HG03175 (cell line): ENCODE results near the gene GAPVD1.
"Not testable (repeated sequence)": the region's sequence is repeated elsewhere in the genome, so short reads cannot be mapped to it uniquely, and the experiment has no call there.

Experiments used
- ATAC-seq: cut with Tn5 transposase; IDR thresholded peaks from one replicate; pipeline ENCODE4 v1.9.1; 2021; ENCODE audit warnings: mild to moderate bottlenecking, moderate library complexity; ENCODE audit not compliant: unreplicated experiment

GAPVD1 gene

DNA sequence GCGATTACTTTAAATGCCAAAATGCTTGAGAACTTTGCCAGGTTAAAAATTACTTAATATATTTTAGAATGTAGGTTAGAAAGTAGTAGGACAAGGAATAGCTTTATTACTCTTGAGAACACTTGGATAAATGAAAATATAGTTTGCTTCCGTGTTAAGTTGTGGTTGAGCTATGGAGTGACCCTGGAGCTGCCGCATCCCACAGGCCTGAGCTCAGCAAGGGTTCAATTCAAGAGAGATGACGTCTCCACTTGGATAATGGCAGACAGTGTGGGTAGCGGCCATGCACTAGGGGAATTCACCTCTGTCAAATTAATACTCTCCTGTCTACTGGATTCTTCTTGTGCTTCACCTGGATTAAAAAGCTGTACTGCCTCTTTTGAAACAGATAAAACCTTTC is 105.0 kb downstream of the GAPVD1 start:
- no peak for ATAC-seq

DNA sequence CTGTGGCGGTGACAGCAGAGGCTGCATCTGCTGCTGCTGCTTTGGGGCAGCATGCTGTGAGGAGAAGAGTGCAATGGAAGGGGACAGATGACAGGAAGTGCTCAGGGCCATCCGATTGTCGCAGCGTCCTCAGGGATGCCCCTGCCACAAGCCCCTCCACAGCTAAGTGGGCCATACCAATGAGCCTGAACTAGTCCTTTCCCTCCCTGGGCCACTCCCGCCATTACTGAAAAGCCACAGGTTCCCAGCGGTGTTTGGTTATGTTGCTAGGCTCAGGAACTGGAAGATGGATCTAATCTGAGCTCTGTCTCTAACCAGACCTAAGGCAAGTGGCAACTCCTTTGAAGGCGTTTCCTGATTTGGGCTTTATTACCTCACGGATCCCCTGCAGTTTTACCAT is 109.2 kb downstream of the GAPVD1 start:
- no peak for ATAC-seq

DNA sequence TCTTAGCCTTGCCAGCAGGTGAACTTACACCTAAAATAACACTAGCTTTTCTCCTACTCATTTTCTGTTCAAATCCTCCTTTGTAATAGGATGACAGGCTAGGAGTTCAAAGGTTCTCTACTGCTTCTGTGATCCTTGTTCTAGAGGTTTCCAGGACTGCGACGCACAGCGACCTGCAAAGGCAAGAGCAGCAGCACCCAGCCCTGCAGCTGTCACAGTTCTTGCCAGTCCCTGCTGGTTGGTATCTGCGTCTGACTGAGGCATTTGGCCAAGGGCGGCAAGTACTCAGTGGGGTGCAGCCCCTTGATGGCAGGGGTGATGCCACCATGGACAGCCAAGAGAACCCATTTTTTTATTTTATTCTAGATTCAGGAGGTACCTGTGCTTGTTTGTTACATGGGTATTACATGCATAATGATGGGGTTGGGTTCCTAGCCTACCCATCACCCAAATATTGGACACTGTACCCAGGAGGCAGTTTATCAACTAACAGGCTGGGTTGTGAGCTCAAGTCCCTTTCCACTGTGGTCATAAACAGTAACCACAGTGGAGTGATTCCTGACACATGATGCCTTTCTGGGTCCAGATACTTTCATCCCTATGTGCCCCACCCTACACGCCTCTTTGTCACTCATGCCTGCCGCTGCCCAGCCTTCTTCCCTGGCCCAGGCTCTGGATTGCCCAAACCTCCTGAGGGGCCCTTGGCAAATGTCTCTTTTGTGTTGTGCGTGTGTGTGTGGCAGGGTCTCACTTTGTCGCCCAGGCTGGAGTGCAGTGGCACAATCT is 111.0 kb downstream of the GAPVD1 start:
- ATAC-seq: no peak

DNA sequence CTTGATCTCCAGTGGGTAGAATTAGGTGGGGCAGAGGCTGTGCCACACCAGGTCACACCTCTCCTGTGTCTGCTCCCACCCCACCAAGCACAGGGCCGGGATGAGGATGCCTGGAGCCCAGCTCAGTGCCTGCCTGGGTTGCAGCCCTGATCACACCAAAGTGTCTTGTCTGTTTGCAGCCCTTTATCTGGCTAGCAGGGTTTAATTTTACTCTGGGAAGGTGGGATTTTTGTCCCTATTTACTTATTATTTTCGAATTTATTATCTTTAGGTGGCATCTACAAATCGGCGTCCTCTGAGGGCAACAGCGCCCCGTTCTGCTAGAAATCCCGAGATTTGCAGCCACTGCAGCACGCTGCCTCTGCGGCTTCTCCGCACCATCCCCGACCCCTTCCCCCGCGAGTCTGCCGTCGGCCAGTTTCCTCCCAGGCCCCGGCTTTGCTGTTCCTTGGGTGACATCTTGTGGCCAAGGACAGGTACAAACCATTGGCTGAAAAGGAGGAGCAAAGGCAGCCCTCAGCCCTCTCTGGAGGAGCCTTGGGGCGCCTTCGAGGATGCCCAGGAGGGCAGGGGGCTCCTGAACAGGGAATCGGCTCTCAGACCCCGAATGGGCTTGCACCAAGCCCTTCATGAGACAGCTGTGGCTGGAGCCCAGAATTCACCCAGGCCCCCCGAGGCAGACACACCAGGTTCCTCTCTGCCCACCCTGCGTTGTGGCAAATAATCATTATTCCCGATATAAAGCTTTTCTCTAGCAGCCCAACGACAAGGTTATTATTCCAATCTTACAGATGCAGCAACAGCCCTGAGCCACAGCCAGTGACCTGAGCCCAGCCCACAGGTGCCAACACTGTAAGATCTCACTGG is 113.0 kb downstream of the GAPVD1 start:
- ATAC-seq: peak; percentile 62

DNA sequence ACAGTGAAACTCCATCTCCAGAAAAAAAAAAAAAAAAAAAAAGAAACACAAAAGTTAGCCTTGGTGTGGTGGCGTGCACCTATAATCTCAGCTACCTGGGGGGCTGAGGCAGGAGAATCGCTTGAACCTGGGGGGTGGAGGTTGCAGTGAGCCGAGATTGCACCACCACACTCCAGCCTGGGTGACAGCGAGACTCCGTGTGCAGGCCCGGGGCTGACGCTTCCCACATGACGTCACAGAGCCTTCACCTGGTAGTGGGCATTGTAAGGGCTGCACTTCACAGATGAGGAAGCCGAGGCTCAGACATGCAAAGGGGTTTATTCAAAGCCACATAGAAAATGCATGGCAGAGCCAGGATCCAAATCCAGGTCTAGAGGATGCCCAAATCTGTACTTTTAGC is 114.2 kb downstream of the GAPVD1 start:
- no peak for ATAC-seq

DNA sequence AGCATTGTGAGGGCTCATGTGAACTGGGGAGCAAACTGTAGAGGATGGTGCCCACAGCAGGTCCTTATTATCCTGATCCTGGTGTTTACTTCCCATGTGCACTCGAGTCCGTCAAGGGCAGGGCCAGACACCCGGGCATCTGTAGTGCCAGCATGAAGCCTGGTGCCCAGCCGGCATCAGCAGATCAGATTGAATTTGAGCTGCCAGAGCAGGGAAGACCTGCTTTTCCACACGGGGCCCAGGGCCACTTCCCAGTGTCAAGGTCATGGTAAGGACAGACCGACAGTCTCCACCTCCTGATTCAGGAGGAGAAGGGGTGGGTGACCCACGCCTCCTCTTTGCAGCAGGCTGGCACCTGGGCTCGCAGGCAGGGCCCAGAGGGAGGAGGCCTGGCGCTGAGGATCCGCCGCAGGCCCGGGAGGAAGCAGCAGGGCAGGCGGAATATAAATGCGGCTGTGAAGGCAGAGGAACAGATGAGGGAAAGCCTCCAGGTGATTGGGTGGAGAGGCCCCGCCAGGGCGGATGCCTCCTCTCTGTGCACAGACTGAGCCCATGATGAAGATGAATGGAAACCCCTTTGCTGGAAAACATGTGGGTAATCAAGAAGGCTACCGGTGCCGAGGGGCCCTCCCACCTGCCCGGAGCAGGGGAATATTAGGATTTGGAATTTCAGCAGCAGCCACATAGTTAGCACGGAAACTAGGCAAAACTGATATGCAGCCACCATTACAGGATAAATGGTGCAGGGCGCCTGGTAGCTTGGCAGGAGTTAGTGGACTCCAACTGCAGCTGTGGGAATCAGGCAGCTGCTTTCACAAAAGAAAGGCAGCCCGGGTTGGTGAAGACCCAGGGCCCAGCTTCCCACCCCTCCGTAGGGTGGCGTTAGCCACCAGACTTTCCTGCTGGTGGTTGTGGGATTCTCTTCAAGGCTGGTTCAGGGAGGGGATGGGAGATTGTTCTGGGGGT is 114.9 kb downstream of the GAPVD1 start:
- ATAC-seq: no peak

DNA sequence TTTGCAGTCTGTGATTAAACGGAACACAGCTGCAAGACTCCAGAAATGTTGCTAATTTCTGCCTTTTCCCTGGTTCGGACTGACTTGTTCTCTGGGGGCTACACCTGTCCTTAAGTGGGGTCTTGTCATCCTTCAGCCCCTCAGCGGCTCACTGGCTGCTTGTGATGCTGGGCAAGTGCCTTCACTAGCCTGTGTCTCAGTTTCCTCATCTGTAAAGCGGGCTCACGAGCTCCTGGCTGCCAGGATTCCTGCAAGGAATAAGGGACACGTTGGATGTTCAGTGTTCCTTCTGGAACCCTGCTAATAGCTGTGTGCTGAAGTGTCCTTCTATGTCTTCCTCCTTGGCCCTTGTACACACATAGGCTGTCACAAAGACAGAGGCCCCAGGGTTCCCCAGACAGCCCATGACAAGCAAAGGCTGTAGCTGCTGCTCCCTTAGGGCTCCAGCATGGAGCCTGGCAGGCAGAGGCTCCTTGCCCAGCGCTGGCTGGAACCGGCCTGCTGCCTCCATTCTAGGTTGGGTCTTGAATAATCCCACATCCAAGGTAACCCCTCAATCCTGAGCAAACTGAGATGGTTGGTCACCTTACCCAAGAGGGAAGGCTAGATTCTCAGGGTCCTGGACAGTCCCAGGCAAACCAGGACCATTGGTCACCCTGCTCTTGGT is 116.1 kb downstream of the GAPVD1 start:
- ATAC-seq: no peak

DNA sequence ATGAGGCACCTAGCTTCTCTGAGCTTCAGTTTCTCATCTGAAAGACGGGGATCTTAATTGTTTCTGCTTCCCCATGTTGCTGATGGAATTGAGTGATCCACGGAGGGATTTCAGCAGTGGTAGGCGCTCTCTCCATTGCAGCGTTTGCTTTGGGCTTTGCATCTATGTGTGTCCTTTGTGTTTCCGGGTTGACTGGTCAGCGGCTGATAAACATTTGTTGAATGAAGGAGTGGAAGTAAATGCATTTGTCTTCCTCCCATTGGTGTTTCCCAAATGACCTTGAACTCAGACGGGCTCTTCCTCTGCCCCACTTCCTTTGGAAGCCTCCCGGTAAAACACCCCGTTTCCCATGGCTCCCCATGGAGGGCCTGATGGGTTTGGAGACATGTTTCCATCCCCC is 117.2 kb downstream of the GAPVD1 start:
- ATAC-seq: no peak

DNA sequence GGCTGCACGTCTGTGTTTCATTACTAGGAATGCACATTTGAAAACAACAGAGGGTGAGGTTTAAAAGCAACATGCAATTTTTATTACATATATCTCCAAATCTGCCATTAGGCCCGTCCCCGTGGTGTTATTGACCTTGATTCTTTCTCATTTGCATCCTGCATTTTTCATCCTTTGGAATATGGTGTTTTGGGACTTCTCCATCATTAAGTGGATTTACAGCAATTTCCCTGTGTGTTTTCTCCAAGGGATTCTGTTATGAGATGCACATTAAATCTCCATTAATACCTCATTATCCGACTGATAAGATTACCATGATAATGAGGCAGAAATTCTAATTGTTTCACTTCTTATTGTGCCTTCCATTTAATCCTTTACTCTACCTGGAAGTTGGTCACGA is 117.6 kb downstream of the GAPVD1 start:
- ATAC-seq: no peak

DNA sequence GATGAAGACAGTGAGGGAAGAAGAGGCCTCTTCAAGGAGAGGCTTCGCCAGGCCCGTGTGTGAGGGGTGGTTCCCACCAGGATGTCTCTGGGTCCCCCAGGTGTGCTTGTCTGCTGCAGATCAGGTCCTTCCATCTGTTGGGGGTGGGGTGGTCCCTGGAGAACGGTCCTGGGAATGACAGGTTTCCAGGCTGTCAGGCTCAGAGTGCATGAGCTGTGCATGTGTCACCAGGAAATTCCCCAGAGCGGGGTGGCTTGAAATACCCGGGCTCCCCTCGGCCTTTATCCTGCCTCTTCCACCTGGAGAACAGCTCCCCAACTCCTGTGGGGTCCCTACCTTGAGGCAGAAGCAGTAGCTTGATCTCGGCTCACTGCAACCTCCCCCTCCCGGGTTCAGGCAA is 118.8 kb downstream of the GAPVD1 start:
- ATAC-seq: no peak

DNA sequence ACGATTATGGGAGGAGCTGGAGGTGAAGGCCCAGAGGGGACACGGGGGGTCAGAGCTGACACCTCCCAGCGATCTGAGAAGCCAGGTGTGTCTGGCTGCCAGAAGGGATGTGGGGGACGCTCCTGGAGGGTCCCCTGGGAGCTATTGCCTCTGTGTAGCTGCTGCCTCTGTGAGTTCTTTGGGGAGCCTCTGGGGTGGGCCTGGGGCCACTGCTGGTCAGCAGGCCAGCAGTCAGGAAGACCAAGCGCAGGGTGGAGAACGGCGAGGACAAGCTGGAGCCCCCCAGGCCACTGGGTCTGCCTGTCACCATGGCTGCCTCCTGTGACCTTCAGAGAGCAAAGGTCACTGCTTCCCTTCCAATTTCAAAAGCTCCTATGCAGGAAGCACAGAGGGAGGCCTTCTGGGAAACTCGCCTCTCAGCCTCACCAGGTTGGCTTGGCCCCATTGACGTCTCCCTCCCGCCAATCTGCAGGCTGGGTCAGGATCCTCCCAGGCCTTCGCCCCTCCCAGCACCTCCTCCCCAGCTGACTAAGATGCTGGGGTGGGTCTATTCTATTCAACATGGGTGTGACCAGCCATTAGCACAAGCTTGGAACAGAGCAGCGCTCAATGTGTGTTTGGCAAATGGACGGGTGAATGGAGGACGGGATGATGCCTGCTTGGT is 126.4 kb downstream of the GAPVD1 start:
- ATAC-seq: no peak

DNA sequence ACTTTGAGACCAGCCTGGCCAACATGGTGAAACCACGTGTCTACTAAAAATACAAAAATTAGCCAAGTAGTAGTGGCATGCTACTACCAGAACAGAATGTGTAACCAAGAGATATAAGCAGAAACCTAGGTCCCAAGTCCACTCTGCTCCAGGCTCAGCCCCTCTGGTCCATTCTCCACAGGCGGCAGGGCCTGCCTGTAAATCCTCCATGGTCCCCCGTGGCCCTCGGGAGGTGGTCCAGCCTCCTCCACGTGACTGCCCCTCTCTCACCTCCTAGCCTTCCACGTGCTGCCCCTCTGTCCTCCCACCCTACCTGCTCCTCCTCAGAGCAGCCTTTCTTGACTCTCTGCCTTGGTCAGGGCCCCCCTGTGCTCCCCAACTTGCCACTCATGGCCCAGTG is 127.4 kb downstream of the GAPVD1 start:
- ATAC-seq: no peak

DNA sequence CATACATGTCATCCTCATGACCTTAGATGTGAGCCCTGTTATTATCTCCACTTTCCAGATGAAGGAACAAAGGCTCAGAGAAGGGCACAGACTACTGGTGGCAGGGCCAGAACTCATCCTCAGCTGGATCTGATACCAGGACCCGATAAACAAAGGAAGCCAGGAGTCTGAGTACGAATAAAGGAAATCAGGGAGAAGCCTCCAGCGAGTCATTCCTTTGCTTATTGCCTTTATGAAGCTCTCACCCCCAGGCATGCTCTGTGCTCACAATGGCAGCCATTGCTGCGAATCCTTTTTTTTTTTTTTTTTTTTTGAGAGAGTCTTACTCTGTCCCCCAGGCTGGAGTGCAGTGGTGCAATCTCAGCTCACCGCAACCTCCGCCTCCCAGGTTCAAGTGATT is 130.1 kb downstream of the GAPVD1 start:
- no peak for ATAC-seq

DNA sequence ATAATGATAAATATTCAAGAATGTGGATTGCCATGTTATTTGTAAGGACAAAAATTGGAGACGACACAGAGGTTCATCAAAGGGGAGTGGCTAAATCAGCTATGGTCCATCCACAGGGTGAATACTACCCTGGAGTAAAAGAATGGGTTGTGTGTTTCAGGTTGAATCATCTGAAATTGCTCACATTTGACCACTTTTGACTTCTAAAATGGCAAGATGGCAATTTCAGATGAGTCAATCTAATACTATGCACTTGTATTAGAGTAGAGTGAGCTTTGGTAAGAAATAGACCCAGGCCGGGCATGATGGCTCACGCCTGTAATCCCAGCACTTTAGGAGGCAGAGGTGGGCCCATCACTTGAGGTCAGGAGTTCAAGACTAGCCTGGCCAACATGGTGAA is 131.8 kb downstream of the GAPVD1 start:
- no peak for ATAC-seq

DNA sequence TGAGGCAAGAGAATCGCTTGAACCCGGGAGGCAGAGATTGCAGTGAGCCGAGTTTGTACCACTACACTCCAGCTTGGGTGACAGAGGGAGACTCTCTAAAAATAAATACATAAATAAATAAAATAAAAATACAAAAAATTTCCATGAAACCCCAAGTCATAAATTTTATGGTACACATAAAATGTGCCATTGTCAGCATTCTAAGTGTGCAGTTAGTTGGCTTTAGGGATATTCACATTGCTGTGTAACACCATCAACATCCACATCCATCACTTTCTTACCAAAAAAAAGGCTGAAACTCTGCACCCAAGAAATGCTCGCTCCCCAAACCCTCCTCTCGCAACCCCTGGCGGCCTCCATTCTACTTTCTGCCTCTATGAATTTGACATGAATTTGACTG is 135.2 kb downstream of the GAPVD1 start:
- ATAC-seq: no peak

DNA sequence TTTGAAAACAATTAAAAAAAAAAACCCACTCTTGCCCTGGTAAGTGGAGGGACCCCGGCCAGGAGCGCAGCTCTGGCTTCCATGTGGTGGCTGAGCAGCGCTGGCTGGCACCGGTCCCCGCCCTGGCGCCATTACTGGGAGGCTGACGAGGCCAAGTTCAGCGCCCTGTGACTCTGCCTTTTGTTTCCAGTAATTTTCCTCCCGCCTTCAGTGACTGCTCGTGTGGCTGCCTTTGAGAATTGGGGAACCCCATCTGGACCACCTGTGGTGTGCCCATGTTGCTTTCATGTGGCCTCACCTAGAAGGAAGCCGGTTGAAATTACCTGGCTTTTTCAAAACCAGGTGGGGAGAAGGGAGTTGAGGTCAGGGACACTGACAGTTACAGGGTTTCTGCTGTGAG is 136.1 kb downstream of the GAPVD1 start:
- ATAC-seq: no peak

DNA sequence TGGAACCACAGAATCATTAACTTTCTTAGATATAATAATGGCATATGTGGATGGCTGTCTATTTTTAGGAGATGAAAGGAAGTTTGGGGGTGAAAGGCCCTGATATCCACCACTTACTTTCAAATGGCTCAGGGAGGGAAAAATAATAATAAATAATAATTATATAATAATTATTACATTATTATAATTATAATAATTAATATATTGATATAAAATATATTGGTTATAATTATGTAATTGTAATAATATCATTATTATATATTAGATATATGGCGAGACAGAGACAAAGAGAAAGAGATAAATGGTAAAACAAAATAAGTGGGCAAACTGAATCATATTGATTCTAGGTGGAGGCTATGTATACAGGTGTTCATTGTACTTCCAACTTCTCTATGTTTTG is 136.6 kb downstream of the GAPVD1 start:
- no peak for ATAC-seq

DNA sequence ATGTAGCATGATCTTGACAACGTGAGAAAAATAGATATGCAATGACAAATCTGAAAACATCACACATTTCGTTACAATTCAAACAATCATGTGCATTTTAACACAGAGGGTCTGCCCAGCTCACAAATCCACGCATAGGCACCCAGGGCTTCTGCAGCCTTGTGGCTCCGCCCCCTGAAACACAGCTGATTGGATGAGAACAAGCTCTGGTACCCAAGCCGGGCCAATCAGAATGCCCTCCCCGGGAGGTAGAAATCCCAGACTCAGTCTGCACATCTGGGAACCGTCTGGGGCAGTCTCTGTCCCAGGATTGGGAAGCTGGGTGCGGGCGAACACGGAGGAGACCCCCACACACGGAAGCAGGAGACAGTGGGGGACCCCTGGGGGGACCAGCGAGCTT is 137.5 kb downstream of the GAPVD1 start:
- ATAC-seq: no peak

DNA sequence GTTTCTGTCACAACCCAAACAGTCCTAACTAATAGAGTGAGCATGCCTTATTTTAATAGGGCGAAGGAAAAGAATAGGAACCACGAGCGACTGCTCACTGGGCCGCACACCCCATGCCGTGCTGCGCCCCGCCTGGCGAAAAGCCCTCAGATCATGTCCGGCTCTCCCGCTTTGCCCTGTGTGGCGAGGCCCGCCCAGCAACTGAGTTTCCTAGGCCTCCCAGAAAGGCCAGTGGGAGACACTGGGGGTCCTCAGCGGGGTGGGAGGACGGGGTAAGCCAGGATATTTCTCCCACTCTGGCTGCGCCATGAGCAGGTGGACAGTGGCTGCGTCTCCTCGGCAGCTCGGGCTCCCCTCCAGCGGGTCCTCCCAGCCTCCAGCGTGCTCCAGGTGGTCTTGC is 138.0 kb downstream of the GAPVD1 start:
- ATAC-seq: no peak

DNA sequence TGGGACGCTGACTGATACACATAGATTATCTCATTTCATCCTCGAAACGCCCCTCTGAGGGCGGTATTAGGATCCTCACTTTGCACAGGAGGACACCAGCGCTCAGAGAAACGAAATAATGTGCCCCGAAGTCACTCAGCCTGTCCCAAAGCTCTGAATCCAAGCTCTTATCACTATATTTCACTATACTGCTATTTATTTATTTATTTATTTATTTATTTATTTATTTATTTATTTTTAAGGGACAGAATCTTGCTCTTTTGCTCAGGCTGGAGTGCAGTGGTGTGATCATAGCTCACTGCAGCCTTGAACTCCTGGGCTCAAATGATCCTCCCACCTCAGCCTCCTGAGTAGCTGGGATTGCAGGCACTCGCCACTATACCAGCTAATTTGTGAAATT is 138.6 kb downstream of the GAPVD1 start:
- not testable (repeated sequence) for ATAC-seq
